Activated CD8-positive, alpha-beta memory T cell treated with anti-CD3 and anti-CD28 coated beads, Interleukin-2, amount 50 U/mL, for 4 hours (primary cell): ENCODE data around the gene GRM6.

ENCODE experiments used
- DNase-seq: peaks from one replicate; pipeline ENCODE4 v3.0.0-alpha.2; 2020

The GRM6 gene

DNA sequence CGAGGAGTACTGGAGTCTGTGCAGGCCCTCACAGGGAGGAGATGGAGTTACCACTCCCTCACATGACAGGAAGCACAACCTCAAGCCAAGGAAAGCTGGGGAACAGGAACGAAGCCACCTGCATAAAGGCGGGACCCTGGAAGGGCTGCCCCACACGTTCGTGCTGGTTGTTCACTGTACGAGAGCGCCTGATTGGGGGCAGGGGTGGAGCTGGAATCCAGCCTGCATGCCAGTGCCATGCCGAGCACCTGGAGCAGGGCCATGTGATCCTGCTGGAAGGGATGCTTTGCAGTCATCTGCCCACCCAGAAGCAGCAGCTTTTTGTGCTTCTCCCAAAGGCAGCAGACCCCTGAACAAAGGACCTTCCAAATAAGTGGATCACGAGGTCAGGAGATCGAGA lies 11.4 kb downstream of the GRM6 start:
- DNase-seq = no peak

DNA sequence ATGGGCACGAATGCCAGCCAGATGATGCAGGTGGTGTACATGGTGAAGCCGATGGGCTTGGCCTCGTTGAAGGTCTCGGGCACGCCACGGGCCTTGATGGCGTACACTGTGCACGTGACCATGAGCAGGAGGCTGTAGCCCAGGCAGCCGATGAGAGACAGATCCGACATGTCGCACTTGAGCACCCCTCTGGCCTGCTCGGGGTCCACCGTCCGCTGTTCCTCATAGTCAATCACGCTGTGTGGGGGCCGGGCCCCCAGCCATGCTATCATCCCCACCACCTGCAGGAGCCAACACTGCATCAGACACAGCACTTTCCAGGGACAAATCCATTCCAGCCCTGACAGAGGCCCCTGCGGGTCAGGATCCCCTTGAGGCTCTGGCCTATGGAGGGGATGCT lies 12.2 kb downstream of the GRM6 start:
- DNase-seq = no peak

DNA sequence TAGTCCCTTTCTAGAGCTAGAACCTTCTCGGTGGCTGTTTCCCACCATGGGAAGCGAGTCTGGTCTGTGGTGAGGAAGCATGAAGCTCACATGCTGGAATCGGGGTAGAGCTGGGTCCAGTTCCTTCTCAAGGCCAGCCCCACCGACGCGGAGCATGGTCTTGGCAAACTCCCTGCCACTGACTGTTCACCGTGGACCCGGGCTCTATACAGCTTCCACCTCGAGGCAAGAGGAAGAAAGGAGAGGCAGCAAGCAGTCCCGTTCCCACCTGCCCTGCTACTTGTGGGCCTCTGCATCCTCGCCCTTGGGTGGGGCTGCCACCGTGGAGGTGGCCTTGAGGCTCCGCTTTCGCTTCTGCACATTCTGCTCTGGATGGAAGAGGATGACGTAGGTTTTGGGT lies 13.7 kb downstream of the GRM6 start:
- no peak for DNase-seq

DNA sequence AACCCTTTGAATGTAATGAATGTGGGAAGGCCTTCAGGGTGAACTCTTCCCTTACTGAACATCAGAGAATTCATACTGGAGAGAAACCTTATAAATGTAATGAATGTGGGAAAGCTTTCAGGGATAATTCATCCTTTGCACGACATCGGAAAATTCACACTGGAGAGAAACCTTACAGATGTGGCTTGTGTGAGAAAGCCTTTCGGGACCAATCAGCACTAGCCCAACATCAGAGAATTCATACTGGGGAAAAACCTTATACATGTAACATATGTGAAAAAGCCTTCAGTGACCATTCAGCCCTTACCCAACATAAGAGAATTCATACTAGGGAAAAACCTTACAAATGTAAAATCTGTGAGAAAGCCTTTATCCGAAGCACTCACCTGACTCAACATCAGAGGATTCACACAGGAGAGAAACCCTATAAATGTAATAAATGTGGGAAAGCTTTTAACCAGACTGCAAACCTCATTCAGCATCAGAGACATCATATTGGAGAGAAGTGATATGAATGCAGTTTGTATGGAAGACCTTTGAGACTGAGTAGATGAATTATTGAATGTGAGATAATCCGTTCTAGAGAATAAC lies 29.6 kb downstream of the GRM6 start:
- DNase-seq = no peak

DNA sequence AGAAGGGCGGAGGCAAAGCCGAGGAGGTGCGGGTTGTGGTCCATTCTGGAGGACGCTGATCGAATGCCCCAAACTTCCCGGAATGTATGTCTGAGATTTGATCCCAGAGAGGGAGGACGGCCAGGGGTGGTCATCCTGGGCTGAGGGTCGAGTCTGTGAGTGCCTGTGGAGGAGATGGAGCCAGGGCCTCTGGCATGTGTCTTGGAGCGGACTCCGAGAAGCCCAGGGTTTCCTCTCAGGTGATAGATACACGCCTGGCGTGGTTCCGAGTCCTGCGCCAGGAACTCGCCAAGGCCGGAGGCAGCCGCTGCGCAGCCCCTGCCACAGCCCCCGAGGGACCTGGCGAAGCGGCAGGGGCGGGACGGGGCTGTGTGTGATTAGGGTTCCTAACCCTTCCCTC lies 53.8 kb downstream of the GRM6 start:
- no peak for DNase-seq

DNA sequence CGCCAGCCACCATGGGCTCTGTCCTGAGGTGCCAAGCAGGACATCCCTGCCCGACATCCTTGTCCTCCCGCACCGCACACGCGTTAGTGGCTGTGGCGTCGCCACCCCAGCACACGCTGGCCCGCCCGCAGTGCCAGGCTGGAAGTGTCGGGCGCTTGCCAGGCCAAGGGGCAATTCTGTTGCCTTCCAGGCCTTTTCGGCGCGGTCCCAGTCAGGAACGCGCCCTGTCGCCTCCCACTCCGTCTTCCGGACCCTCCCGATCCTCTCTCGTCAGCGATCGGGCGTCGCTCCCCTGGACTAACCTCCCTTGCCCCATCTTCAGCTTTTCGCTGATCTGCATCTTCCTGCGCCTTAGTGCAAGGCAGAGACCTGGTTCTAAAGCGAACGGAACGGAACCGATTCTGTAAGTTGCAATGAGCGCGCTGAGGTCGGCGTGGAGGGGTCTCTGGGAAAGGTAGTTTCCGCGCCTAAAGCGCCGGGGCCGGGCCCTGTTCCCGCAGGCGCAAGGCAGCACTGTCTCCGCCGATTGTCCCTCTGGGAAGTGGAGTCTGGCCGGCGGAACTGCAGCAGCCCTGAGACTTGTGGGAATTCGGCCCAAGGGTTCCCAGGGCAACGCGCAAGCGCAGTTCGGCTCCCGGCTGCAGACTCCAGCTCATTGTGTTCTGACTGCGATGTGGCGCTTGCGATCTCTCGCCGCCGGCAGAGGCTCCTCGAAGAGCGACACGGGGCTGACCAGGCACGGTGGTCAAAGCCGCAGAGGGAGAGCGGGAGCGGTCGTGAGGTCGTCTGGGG lies 54.4 kb downstream of the GRM6 start, which contains the start of gene ZNF454:
TSS of gene ZNF454 (plus strand) at position 630 of the 792 bp plus-strand sequence. CDS start 1,594 bp downstream, outside the sequence.
- DNase-seq = no peak

DNA sequence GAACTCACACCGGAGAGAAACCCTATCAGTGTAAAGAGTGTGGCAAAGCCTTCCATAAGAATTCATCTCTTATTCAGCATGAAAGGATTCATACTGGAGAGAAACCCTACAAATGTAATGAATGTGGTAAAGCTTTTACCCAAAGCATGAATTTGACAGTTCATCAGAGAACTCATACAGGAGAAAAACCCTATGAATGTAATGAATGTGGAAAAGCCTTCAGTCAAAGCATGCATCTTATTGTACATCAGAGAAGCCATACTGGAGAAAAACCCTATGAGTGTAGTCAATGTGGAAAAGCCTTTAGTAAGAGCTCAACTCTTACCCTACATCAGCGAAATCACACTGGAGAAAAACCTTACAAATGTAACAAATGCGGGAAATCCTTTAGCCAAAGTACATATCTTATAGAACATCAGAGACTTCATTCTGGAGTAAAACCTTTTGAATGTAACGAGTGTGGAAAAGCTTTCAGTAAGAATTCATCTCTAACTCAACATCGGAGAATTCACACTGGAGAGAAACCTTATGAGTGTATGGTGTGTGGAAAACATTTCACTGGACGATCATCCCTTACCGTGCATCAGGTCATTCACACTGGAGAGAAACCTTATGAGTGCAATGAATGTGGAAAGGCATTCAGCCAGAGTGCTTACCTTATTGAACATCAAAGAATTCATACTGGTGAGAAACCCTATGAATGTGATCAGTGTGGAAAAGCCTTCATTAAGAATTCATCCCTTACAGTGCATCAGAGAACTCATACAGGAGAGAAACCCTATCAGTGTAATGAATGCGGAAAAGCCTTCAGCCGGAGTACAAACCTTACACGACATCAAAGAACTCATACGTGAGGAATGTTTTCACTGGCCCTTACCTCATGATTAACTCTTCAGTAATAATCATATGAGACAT lies 63.0 kb downstream of the GRM6 start:
- DNase-seq = no peak
